Heart right ventricle (tissue), 16 donors: ENCODE data around the gene PADI1. TPM values are rescaled to one million over a fixed set of nuclear protein-coding genes. Genes with fewer than 3 reads are reported as not detected.
"Not testable (repeated sequence)": the region's sequence is repeated elsewhere in the genome, so short reads cannot be mapped to it uniquely, and the experiment has no call there.

Source experiments
- ATAC-seq, 8 donors: fragments of 200-7000 bp; cut with Tn5 transposase; one replicate each; pipeline ENCODE4 v1.9.1; 2020; ENCODE audit warnings: mild to moderate bottlenecking in 8 of 8, moderate library complexity in 8 of 8, moderate number of reproducible peaks in 1 of 8
- DNase-seq, 2 donors: peaks; one replicate each; pipeline ENCODE4 v3.0.0-alpha.2; 2020
- H3K27ac ChIP-seq, 10 donors: fragments of 200-600 bp; sonication (generic) in 2 of 10; one replicate each; pipeline versions ENCODE4 v1.5.0 to v1.8.0; 2020 to 2022; ENCODE audit warnings: mild to moderate bottlenecking in 3 of 10
- H3K27me3 ChIP-seq, 7 donors: fragments of 200-600 bp; one replicate each; pipeline ENCODE4 v1.8.0; 2021 to 2022; ENCODE audit warnings: mild to moderate bottlenecking in 2 of 7
- H3K36me3 ChIP-seq, 9 donors: fragments of 200-600 bp; sonication (generic) in 1 of 9; one replicate each; pipeline versions ENCODE4 v1.5.0 to v1.8.0; 2020 to 2022; ENCODE audit warnings: mild to moderate bottlenecking in 2 of 9
- H3K4me1 ChIP-seq, 9 donors: fragments of 200-600 bp; sonication (generic) in 1 of 9; one replicate each; pipeline versions ENCODE4 v1.5.0 to v1.8.0; 2020 to 2022; ENCODE audit warnings: mild to moderate bottlenecking in 4 of 9
- H3K4me3 ChIP-seq, 10 donors: fragments of 200-600 bp; sonication (generic) in 2 of 10; one replicate each; pipeline versions ENCODE4 v1.5.0 to v1.8.0; 2020 to 2022; ENCODE audit warnings: mild to moderate bottlenecking in 7 of 10, moderate library complexity in 2 of 10
- H3K9me3 ChIP-seq, 11 donors: fragments of 200-600 bp in 10 of 11; sonication (generic) in 2 of 11; one replicate each; pipeline versions ENCODE4 v1.5.0 to v1.8.0; 2013 to 2022; ENCODE audit warnings: mild to moderate bottlenecking in 2 of 11, control low read depth in 1 of 11, moderate library complexity in 1 of 11
- WGBS, 2 donors: extraction: QIAGEN DNeasy Blood & Tissue Kit; methylation state at CpG; one replicate each; pipeline ENCODE4 v1.1.7; 2013; ENCODE audit warnings: inconsistent platforms in 1 of 2; 5-methylcytosine and 5-hydroxymethylcytosine counted together
- intact Hi-C, 10 donors: fragments of 100-400 bp; cut with DNase I; formaldehyde crosslinking; loops; one replicate each; pipeline versions ENCODE4 v1.11.1 to v1.14.2; 2022
- polyA plus RNA-seq, 2 donors: library from polyadenylated mRNA; stranded (reverse); fragments of 200-250 nt; gene quantifications; one replicate each; pipeline ENCODE4 v1.2.3, GENCODE V29; 2013
- total RNA-seq, 10 donors: library from RNA; stranded (reverse); fragmentation: NEBNext Ultra II Directional in 3 of 10; extraction: Animal tissue kit (Norgen Biotek cat#: 25700) in 3 of 10; gene quantifications; one replicate each; pipeline versions ENCODE4 v1.2.1 to v1.2.4, GENCODE V29; 2021 to 2023
- TF ChIP-seq, protein P1 (sequence below), 9 donors: fragments of 200-600 bp; sonication (generic) in 2 of 9; IDR thresholded peaks; one replicate each; pipeline versions ENCODE4 v1.5.0 to v1.8.0; 2021 to 2022; ENCODE audit warnings: antibody characterized with exemption in 9 of 9, mild to moderate bottlenecking in 5 of 9, moderate library complexity in 1 of 9
- donor health status: Arrhythmogenic right ventricular cardiomyopathy.
- donor health status: ischemic (EF 13 %, LVEDD 7.1; RV severe dilation, severe dysfunction).
- donor health status: healthy with polysubstance abuse.
- donor health status: DM: no; HTN: yes; CAD: no.
- donor health status: DM: no; HTN: no; CAD: no.
- donor health status: ischemic (EF 25% LVEDD 6.9; RV normal size, moderate dysfunction).
- donor health status: ischemic (EF 25% LVEDD 5.7; RV mildly dilated, moderate dysfunction).
- donor health status: healthy.
- donor health status: DM: yes; HTN: yes; CAD: no.
- donor health status: Ischemic cardiomyopathy.
- donor health status: ischemic (EF 35%, LVEDD 5.7; RV mildly dilated, moderate dysfunction).
- donor health status: nonischemic (EF 11% LVEDD 7.7; RV severe dilation, severe dysfunction).
- donor health status: DM: yes; HTN: yes; CAD: no.
- donor health status: PGD.
- donor health status: ischemic (EF 29% LVEDD 5.4; RV normal size, mild dysfunction).
- donor health status: nonischemic (EF 23%, LVEDD 6.1; RV moderate dilation, normal function).

Gene PADI1
- total and polyA plus RNA-seq, 12 donors, result 0.01 TPM; not detected in 11

DNA sequence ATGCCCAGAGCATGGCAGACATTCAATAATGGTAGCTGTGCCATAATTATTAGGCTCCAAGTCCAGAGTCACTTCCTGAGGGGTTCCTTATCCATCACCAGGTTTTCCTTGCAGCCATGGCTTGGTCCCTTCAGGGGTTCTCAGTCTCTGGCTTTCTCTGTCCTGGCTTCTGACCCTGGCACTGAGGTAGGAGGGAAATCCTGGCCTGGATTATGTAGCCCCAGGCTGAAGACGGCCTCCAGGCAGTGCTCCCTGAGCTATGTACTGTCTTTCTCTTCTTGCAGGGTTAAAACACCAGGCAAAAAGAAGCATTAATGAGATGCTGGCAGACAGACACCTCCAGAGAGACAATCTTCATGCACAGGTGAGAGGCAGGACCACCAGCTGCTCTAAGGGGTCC is 34.5 kb downstream of the PADI1 start:
- WGBS, 2 donors, result 5 to 29% methylated on average over 1 of the region's 1 CpG
- no peak overlapping the region for H3K4me3 ChIP-seq
- TF ChIP-seq, protein P1, sequence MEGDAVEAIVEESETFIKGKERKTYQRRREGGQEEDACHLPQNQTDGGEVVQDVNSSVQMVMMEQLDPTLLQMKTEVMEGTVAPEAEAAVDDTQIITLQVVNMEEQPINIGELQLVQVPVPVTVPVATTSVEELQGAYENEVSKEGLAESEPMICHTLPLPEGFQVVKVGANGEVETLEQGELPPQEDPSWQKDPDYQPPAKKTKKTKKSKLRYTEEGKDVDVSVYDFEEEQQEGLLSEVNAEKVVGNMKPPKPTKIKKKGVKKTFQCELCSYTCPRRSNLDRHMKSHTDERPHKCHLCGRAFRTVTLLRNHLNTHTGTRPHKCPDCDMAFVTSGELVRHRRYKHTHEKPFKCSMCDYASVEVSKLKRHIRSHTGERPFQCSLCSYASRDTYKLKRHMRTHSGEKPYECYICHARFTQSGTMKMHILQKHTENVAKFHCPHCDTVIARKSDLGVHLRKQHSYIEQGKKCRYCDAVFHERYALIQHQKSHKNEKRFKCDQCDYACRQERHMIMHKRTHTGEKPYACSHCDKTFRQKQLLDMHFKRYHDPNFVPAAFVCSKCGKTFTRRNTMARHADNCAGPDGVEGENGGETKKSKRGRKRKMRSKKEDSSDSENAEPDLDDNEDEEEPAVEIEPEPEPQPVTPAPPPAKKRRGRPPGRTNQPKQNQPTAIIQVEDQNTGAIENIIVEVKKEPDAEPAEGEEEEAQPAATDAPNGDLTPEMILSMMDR (IDR thresholded peaks at IDR 0.05), result no peak
- H3K9me3 ChIP-seq, result no peaks in the 10 kb centered on the region
- H3K27ac ChIP-seq, result no peak overlapping the region
- peaks cover 0 to 6% (median 0%) of the 10 kb centered on the region in 9 donors for H3K4me1 ChIP-seq
- intact Hi-C loops, result loop anchor here in 6 of 10 donors (5.0 to 10.0 kb wide), 5 partner anchors 112 to 287 kb away; no protein-coding TSS in a partner anchor
- peaks cover 0 to 49% (median 27%) of the 10 kb centered on the region in 7 donors for H3K27me3 ChIP-seq
- H3K36me3 ChIP-seq, result no peaks in the 10 kb centered on the region
- ATAC-seq (peak in 6 of 8 donors; percentile 35 to 72 (median 68)), DNase-seq (peak in 1 of 2 donors; percentile 39)

DNA sequence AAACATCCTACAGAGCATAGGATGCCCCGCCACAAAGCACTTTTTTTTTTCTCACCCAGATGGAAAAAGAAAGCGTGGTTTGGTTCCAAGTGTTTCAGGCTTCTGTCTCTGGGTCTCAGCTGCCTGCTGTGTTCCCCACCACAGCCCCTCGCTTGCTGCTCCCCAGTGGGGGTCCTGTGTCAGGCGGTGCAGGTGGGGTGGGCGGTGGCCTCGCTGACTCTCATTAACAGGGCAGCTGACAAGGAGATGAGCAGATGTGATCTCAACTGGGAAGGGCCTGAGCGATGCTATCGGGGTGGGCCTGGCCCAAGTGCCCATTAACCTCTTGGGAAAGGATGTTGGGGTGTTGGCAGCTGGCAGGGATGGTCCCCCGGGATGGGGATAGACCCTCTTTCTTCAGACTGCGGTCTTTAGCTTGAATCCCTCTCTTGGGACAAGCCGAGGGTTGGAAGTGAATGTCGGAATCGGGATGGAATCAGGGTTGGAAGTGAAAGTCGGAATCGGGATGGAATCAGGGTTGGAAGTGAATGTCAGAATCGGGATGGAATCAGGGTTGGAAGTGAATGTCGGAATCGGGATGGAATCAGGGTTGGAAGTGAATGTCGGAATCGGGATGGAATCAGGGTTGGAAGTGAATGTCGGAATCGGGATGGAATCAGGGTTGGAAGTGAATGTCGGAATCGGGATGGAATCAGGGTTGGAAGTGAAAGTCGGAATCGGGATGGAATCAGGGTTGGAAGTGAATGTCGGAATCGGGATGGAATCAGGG is 36.3 kb downstream of the PADI1 start:
- H3K9me3 ChIP-seq, H3K4me3 ChIP-seq, H3K27ac ChIP-seq, H3K4me1 ChIP-seq, DNase-seq, H3K36me3 ChIP-seq, ATAC-seq: not testable (repeated sequence)
- 24 to 53% methylated on average over 25 to 28 of the region's 28 CpGs for WGBS, 2 donors
- intact Hi-C loops, result loop anchor here in 1 of 10 donors (10.0 kb wide), 1 partner anchor 286 kb away; no protein-coding TSS in a partner anchor
- peaks cover 0 to 55% (median 33%) of the 10 kb centered on the region in 7 donors for H3K27me3 ChIP-seq

DNA sequence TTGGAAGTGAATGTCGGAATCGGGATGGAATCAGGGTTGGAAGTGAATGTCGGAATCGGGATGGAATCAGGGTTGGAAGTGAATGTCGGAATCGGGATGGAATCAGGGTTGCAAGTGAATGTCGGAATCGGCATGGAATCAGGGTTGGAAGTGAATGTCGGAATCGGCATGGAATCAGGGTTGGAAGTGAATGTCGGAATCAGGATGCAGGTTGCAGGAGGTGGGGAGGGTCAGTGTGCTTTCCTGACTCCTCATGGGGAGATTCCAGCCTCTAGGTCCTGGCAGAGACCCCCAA is 36.8 kb downstream of the PADI1 start:
- not testable (repeated sequence) for H3K36me3 ChIP-seq, H3K4me1 ChIP-seq, H3K4me3 ChIP-seq, ATAC-seq, H3K9me3 ChIP-seq, H3K27ac ChIP-seq, DNase-seq
- H3K27me3 ChIP-seq, result peaks cover 0 to 59% (median 33%) of the 10 kb centered on the region in 7 donors
- intact Hi-C loops, result loop anchor here in 1 of 10 donors (10.0 kb wide), 1 partner anchor 287 kb away; no protein-coding TSS in a partner anchor
- WGBS, 2 donors, result 77 to 81% methylated on average over 9 to 11 of the region's 11 CpGs

DNA sequence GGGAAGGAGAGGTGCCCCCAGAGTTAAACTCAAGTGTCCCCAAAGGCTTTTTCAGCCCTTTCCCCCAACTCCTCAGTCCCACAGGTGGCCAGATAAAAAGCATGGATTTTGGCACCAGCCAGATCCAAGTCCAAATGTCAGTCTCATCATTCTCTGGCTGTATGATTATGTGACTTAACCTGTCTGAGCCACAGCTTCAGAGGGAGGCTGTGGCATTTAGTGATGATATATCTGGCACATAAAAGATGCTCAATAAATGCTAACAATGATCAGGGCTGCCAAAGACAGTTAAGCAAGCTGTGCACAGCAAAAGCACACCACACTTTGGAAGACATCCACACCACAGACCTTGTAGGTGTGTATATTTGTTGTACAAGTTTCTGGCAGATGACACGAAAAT is 38.3 kb downstream of the PADI1 start:
- Histone ChIP-seq H3K36me3 (no peaks in the 10 kb centered on the region), H3K4me3 (no peak overlapping the region), H3K27ac (no peak overlapping the region), H3K9me3 (no peaks in the 10 kb centered on the region), H3K27me3 (peaks cover 0 to 73% (median 36%) of the 10 kb centered on the region in 7 donors), H3K4me1 (no peaks in the 10 kb centered on the region)
- intact Hi-C loops, result loop anchor here in 1 of 10 donors (10.0 kb wide), 1 partner anchor 288 kb away; no protein-coding TSS in a partner anchor
- DNase-seq (no peak), ATAC-seq (no peak)
- TF ChIP-seq, protein P1 (IDR thresholded peaks at IDR 0.05), result no peak
- 76 to 86% methylated on average over 1 of the region's 1 CpG for WGBS, 2 donors

DNA sequence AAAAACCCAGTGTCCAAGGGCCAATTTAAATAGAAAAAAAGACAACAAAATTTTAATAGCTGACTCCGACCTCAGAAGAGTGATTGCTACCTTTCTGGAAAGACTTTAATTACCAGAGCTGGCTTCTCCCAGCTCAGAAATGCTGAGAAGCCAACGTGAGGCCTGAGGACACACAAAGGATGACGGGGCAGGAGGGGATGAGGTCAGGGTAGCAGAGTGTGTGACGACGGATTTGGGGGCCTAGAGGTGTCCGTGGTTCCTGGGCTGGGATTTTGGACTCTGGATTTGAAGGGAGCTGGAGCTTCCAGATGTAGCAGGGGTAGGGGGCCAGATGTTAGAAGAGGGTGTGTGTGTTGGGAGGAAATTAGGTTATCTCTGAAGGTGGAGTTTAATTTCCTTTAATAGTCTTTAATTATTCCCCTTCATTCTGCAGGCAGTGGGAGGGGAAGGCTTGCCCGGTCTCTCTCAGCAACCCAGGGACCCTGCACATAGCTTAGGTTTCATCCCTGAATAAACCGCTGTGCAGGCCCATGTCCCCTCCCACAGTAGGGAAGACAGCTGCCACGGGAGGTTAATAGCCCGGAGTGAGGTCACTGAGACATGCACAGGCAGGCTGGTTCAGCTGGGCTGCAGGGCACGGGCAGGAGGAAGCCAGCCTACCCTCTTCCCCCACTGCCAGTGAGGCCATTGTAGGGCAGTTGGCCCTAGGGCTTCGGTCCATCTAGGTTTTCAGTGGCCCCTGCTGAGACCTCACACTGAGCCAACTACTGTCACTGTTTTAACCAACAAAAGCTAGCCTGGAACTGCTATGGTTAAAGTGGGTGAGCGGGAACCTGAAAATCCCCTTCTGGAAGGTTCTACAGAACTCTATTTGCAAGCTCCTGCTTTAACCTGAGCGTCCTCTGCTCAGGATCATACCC is 40.2 kb downstream of the PADI1 start:
- TF ChIP-seq, protein P1 (IDR thresholded peaks at IDR 0.05), result no peak
- Histone ChIP-seq H3K36me3 (no peaks in the 10 kb centered on the region), H3K9me3 (no peaks in the 10 kb centered on the region), H3K27ac (no peak overlapping the region), H3K4me3 (no peak overlapping the region), H3K27me3 (peaks cover 0 to 74% (median 42%) of the 10 kb centered on the region in 7 donors), H3K4me1 (no peaks in the 10 kb centered on the region)
- no peak for ATAC-seq
- intact Hi-C loops, result loop anchor here in 1 of 10 donors (10.0 kb wide), 1 partner anchor 290 kb away; no protein-coding TSS in a partner anchor
- 60 to 63% methylated on average over 14 of the region's 14 CpGs for WGBS, 2 donors
- DNase-seq, result no peak
